A673 (cell line): Measurements from ENCODE around the gene GSTT2B. TPM values are rescaled to one million over a fixed set of nuclear protein-coding genes. Genes with fewer than 3 reads are reported as not detected.
A peak's percentile ranks its signal among the peaks of the same experiment; 100 is the strongest.
"Not testable (repeated sequence)": the region's sequence is repeated elsewhere in the genome, so short reads cannot be mapped to it uniquely, and the experiment has no call there.

ENCODE experiments used
- BruUV-seq: library from RNA; stranded (reverse); fragments of 400-500 nt; replicated peaks from 2 replicates; lab custom pipeline; 2021; lab: Mats Ljungman, UMichigan
- CTCF ChIA-PET: fragments of 300-600 bp; sonication (Branson Sonifier 250); formaldehyde crosslinking; loops from one replicate; lab custom pipeline; 2022; ENCODE audit warnings: antibody characterized with exemption; lab: Charles Lee
- POLR2A ChIA-PET: fragments of 300-600 bp; sonication (Branson Sonifier 250); formaldehyde crosslinking; loops from one replicate; lab custom pipeline; 2022; ENCODE audit warnings: antibody characterized with exemption; ENCODE audit not compliant: low non-redundant PET; lab: Charles Lee
- DNase-seq: peaks from one replicate; pipeline ENCODE4 v3.0.0-alpha.2; 2015; ENCODE audit warnings: low spot score
- H3K27ac ChIP-seq: fragments of 200-600 bp; sonication (generic); 2 replicates; pipeline ENCODE4 v1.5.1; 2016; ENCODE audit warnings: mixed run types, low read depth, mild to moderate bottlenecking, mixed read lengths, antibody characterized with exemption, low read length; ENCODE audit not compliant: poor library complexity, severe bottlenecking
- H3K27me3 ChIP-seq: fragments of 200-600 bp; sonication (generic); replicated peaks from 2 replicates; pipeline ENCODE4 v1.6.1; 2017; ENCODE audit warnings: mixed run types, low read depth, mild to moderate bottlenecking, mixed read lengths, antibody characterized with exemption, low read length; ENCODE audit not compliant: insufficient read depth, poor library complexity
- H3K36me3 ChIP-seq: fragments of 200-600 bp; sonication (generic); 2 replicates; pipeline ENCODE4 v1.6.1; 2016; ENCODE audit warnings: mixed run types, mild to moderate bottlenecking, mixed read lengths, antibody characterized with exemption, low read length; ENCODE audit not compliant: insufficient read depth, poor library complexity, severe bottlenecking
- H3K4me1 ChIP-seq: fragments of 200-600 bp; sonication (generic); 2 replicates; pipeline ENCODE4 v1.6.1; 2017; ENCODE audit warnings: mixed run types, mild to moderate bottlenecking, mixed read lengths, antibody characterized with exemption, low read length; ENCODE audit not compliant: insufficient read depth, poor library complexity, severe bottlenecking
- H3K4me3 ChIP-seq: fragments of 200-600 bp; sonication (generic); 2 replicates; pipeline ENCODE4 v1.5.1; 2016; ENCODE audit warnings: low read depth, mixed run types, mild to moderate bottlenecking, mixed read lengths, low read length; ENCODE audit not compliant: poor library complexity, severe bottlenecking
- H3K9me3 ChIP-seq: fragments of 200-600 bp; sonication (generic); 2 replicates; pipeline ENCODE4 v1.6.1; 2016; ENCODE audit warnings: mixed run types, low read depth, mild to moderate bottlenecking, mixed read lengths, antibody characterized with exemption, low read length; ENCODE audit not compliant: poor library complexity, severe bottlenecking
- CTCF ChIP-seq: fragments of 300-800, 200-600 bp; sonication (generic); conservative IDR thresholded peaks from 2 replicates; pipeline ENCODE4 v1.5.1; 2017; ENCODE audit warnings: low read depth, mild to moderate bottlenecking, antibody characterized with exemption, low read length, moderate library complexity, mixed read lengths
- EZH2 ChIP-seq: fragments of 200-600 bp; sonication (generic); IDR thresholded peaks from 2 replicates; pipeline ENCODE4 v1.6.1; 2017; ENCODE audit warnings: borderline replicate concordance, low read depth, mild to moderate bottlenecking, mixed read lengths, antibody characterized with exemption, low read length; ENCODE audit not compliant: poor library complexity, severe bottlenecking
- intact Hi-C: fragments of 100-400 bp; cut with micrococcal nuclease; formaldehyde crosslinking; loops from one replicate; pipeline ENCODE4 v1.10.0; 2022; ENCODE audit not compliant: unreplicated experiment
- total RNA-seq: library from RNA; stranded (reverse); gene quantifications from 2 replicates; pipeline ENCODE4 v1.2.3, GENCODE V29; 2021

The GSTT2B gene
- total RNA-seq, 1 experiment from 2014 or later: 0.54 TPM

- POLR2A ChIA-PET, intact Hi-C loops, H3K27me3 ChIP-seq, H3K4me1 ChIP-seq, H3K4me3 ChIP-seq, CTCF ChIA-PET, DNase-seq, H3K27ac ChIP-seq, H3K9me3 ChIP-seq: not testable (repeated sequence)
- BruUV-seq: TSS peak; percentile 83
- H3K36me3 ChIP-seq: peaks cover 20% of the 10 kb centered on the region
Measured at GRCh38 chr22:23974836-23975352, 13.9 kb upstream of the GSTT2B start.

GRCh38 chr22:23974345-23974744 lies 13.3 kb upstream of the GSTT2B start, which contains the start of gene DDT:
Gene DDT, minus strand, starts transcription at chr22:23974441. Its CDS starts 27 bp downstream, at chr22:23974414.
- BruUV-seq, POLR2A ChIA-PET, DNase-seq: not testable (repeated sequence)

GRCh38 chr22:23971927-23972326 lies 10.9 kb upstream of the GSTT2B start:
- CTCF ChIA-PET, H3K4me1 ChIP-seq, BruUV-seq, H3K9me3 ChIP-seq, DNase-seq, H3K27me3 ChIP-seq, POLR2A ChIA-PET, intact Hi-C loops, H3K27ac ChIP-seq, H3K4me3 ChIP-seq: not testable (repeated sequence)
- H3K36me3 ChIP-seq: peaks cover 27% of the 10 kb centered on the region

More at GRCh38 chr22:23974345-23974744, 13.3 kb upstream of the GSTT2B start, which contains the start of gene DDT:
- H3K27me3 ChIP-seq, H3K9me3 ChIP-seq, H3K4me1 ChIP-seq, CTCF ChIA-PET, intact Hi-C loops, H3K27ac ChIP-seq, H3K4me3 ChIP-seq: not testable (repeated sequence)
- H3K36me3 ChIP-seq: peaks cover 26% of the 10 kb centered on the region

- Histone ChIP-seq H3K9me3 (no peaks in the 10 kb centered on the region), H3K27me3 (no peaks in the 10 kb centered on the region), H3K4me1 (no peaks in the 10 kb centered on the region), H3K4me3 (no peak overlapping the region), H3K36me3 (peaks cover 27% of the 10 kb centered on the region), H3K27ac (no peak overlapping the region)
- intact Hi-C loops: no loop called here
- no TSS peak for BruUV-seq
- no peak for TF ChIP-seq EZH2
- no peak for TF ChIP-seq CTCF
- no peak for DNase-seq
- ChIA-PET POLR2A (no interaction called here), CTCF (no interaction called here)
Measured at GRCh38 chr22:23970816-23971486, 10.0 kb upstream of the GSTT2B start.
